Stomach (tissue), 9 donors: ENCODE measurements around the gene ACADSB. TPM values are rescaled to one million over a fixed set of nuclear protein-coding genes. Genes with fewer than 3 reads are reported as not detected.

Experiments
- DNase-seq, 2 donors: peaks; one replicate each; pipeline versions ENCODE4 v3.0.0 to v3.0.0-alpha.2; 2013 to 2019
- H3K27ac ChIP-seq, 5 donors: fragments of 200-600 bp in 4 of 5; sonication (generic) in 4 of 5; one replicate each; pipeline ENCODE4 v1.5.1; 2013 to 2019; ENCODE audit warnings: mild to moderate bottlenecking in 1 of 5, moderate library complexity in 1 of 5
- H3K27me3 ChIP-seq, 3 donors: fragments of 200-600 bp; sonication (generic); one replicate each; pipeline ENCODE4 v1.5.1; 2017 to 2019; ENCODE audit warnings: mixed run types in 1 of 3
- H3K36me3 ChIP-seq, 4 donors: fragments of 200-600 bp; sonication (generic); 1 replicate in 3 of 4; 2 replicates in 1 of 4; pipeline ENCODE4 v1.5.1; 2016 to 2019
- H3K4me1 ChIP-seq, 4 donors: fragments of 200-600 bp; sonication (generic); one replicate each; pipeline ENCODE4 v1.5.1; 2016 to 2019
- H3K4me3 ChIP-seq, 4 donors: fragments of 200-600 bp; sonication (generic) in 3 of 4; one replicate each; pipeline ENCODE4 v1.5.1; 2016 to 2019; ENCODE audit warnings: mild to moderate bottlenecking in 1 of 4
- H3K9me3 ChIP-seq, 4 donors: fragments of 200-600 bp; sonication (generic); one replicate each; pipeline ENCODE4 v1.5.1; 2016 to 2019
- EP300 ChIP-seq: sonication (generic); formaldehyde crosslinking; IDR thresholded peaks from one replicate; pipeline ENCODE4 v1.6.1; 2017; ENCODE audit warnings: antibody characterized with exemption
- POLR2A ChIP-seq, 4 donors: fragments of 450-650 bp; IDR thresholded peaks; one replicate each; pipeline ENCODE4 v1.6.1; 2016; ENCODE audit warnings: antibody characterized with exemption in 4 of 4, control low read depth in 2 of 4, mild to moderate bottlenecking in 1 of 4, moderate library complexity in 1 of 4
- POLR2AphosphoS5 ChIP-seq, 3 donors: sonication (generic); formaldehyde crosslinking; IDR thresholded peaks; one replicate each; pipeline ENCODE4 v1.6.1; 2016; ENCODE audit warnings: antibody characterized with exemption in 3 of 3
- WGBS, 5 donors: extraction: QIAGEN DNeasy Blood & Tissue Kit in 3 of 5; methylation state at CpG; one replicate each; pipeline versions ENCODE4 v1.1.5 to v1.1.7; 2013 to 2018; 5-methylcytosine and 5-hydroxymethylcytosine counted together
- intact Hi-C: fragments of 100-400 bp; cut with DNase I; formaldehyde crosslinking; loops from one replicate; pipeline ENCODE4 v1.15.1; 2023; ENCODE audit warnings: low total_unique reads
- polyA plus RNA-seq, 3 donors: library from polyadenylated mRNA; stranded (reverse); fragments of 200-250 nt; gene quantifications; one replicate each; pipeline ENCODE4 v1.2.3, GENCODE V29; 2013
- total RNA-seq, 5 donors: library from RNA; depleted of rRNA; stranded (reverse); fragments of >200 nt; gene quantifications; one replicate each; pipeline versions ENCODE4 v1.1.0 to v1.2.3, GENCODE V29; 2014 to 2016
- TF ChIP-seq, protein P1 (sequence below), 7 experiments: fragments of 450-650 bp in 4 of 7; fragments of 200-600 bp in 3 of 7; sonication (generic) in 3 of 7; IDR thresholded peaks; one replicate each; pipeline ENCODE4 v1.5.1; 2016 to 2019; ENCODE audit warnings: antibody characterized with exemption in 7 of 7, control low read depth in 2 of 7, mild to moderate bottlenecking in 1 of 7
- donor health status: healthy with polysubstance abuse.
- donor health status: Bipolar disorder and iron deficiency.
- donor health status: healthy.

Gene ACADSB
- total and polyA plus RNA-seq, 8 donors, result 3.8 to 19.1 (median 10.6) TPM

DNA sequence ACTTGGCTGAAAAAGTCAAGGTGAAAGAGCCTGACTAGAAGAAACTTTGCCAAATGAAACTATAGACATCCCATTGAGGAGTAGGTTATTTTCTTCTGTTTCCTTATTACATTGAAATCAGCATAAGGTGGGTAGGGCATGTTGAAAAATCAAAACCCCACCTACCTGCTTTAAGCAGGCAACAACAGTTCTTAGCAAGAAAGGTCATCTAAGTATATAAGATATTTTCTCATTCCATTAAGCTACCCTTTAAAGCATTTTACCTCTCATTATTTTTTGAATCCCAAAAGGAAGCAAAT, 30.8 kb downstream of the ACADSB start:
- Histone ChIP-seq H3K27ac (no peak overlapping the region), H3K27me3 (no peaks in the 10 kb centered on the region), H3K4me3 (no peak overlapping the region), H3K36me3 (peaks cover 6 to 65% (median 61%) of the 10 kb centered on the region in 4 donors), H3K9me3 (no peaks in the 10 kb centered on the region), H3K4me1 (no peaks in the 10 kb centered on the region)
- TF ChIP-seq EP300 (no peak), POLR2A (IDR thresholded peaks at IDR 0.05) (no peak), POLR2AphosphoS5 (IDR thresholded peaks at IDR 0.05) (no peak)
- TF ChIP-seq, protein P1, sequence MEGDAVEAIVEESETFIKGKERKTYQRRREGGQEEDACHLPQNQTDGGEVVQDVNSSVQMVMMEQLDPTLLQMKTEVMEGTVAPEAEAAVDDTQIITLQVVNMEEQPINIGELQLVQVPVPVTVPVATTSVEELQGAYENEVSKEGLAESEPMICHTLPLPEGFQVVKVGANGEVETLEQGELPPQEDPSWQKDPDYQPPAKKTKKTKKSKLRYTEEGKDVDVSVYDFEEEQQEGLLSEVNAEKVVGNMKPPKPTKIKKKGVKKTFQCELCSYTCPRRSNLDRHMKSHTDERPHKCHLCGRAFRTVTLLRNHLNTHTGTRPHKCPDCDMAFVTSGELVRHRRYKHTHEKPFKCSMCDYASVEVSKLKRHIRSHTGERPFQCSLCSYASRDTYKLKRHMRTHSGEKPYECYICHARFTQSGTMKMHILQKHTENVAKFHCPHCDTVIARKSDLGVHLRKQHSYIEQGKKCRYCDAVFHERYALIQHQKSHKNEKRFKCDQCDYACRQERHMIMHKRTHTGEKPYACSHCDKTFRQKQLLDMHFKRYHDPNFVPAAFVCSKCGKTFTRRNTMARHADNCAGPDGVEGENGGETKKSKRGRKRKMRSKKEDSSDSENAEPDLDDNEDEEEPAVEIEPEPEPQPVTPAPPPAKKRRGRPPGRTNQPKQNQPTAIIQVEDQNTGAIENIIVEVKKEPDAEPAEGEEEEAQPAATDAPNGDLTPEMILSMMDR (IDR thresholded peaks at IDR 0.05), result no peak
- intact Hi-C loops, result no loop called here
- DNase-seq, result no peak

DNA sequence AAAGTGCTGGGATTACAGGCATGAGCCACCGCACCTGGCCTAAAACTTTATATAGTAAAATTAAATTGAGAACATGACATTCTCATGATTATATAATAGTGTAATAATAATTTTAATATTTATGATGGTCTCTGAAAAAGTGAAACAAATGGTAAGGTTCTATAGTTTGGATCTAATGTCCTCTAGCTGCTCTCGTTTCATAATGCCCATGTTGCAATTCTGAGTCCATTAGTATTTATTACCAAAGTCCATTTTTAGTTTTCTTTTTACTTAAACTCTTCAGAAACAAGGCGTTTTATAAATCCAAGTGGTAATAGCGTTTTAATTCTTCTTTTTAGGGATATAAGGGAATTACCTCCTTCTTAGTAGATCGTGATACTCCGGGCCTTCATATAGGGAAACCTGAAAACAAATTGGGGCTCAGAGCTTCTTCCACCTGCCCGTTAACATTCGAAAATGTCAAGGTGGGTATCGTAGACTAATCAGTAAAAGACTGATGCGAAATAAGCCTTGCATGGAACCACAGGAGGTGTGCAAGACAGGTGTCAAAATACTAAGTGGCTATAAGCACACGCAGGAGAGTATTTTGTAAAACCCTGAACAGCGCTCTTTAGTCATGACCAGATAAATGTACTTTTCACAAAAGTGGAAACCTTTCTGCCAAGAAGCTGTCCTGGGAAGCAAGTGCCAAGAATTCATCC, 34.1 kb downstream of the ACADSB start:
- Histone ChIP-seq H3K27ac (no peak overlapping the region), H3K36me3 (peaks cover 8 to 60% (median 48%) of the 10 kb centered on the region in 4 donors), H3K4me1 (no peaks in the 10 kb centered on the region), H3K27me3 (no peaks in the 10 kb centered on the region), H3K9me3 (no peaks in the 10 kb centered on the region), H3K4me3 (no peak overlapping the region)
- no peak for DNase-seq
- intact Hi-C loops, result loop anchor here (10.0 kb wide), 1 partner anchor 522 kb away; no protein-coding TSS in a partner anchor
- TF ChIP-seq EP300 (no peak), POLR2A (IDR thresholded peaks at IDR 0.05) (no peak)
- TF ChIP-seq, protein P1 (IDR thresholded peaks at IDR 0.05), result no peak
- WGBS, 5 donors, result 86 to 90% (median 89%) methylated on average over 12 of the region's 12 CpGs

DNA sequence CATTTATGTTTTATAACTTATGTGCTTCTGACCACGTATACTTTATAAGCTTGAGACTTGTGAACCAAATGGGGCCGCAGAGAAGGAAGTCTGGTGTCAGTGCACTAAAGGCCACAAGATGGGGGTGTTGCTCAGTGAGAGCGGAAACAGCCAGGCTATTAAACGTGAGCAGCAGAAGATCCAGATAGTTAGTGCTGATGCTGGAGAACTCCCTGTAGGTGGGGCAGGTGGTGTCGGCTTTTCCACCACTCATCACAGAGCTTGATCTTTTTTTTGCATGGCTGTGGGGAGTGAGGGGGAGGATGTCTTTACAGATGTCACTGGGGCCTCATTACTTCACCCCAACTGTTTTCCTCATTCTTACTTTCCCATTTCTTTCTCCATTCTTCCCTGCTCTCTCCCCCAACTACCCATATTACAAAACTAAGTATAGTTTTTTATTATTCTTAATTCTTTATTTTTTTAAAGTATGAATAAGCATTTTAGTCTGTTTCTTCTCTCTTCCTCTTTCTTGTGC, 34.7 kb downstream of the ACADSB start:
- TF ChIP-seq POLR2A (IDR thresholded peaks at IDR 0.05) (no peak), POLR2AphosphoS5 (IDR thresholded peaks at IDR 0.05) (no peak), EP300 (no peak)
- TF ChIP-seq, protein P1 (IDR thresholded peaks at IDR 0.05), result peak in 5 of 7 experiments; percentile 26 to 53 (median 44)
- Histone ChIP-seq H3K27me3 (no peaks in the 10 kb centered on the region), H3K36me3 (peaks cover 13 to 60% (median 52%) of the 10 kb centered on the region in 4 donors), H3K4me3 (no peak overlapping the region), H3K27ac (no peak overlapping the region), H3K4me1 (no peaks in the 10 kb centered on the region), H3K9me3 (no peaks in the 10 kb centered on the region)
- intact Hi-C loops, result loop anchor here (10.0 kb wide), 1 partner anchor 521 kb away; no protein-coding TSS in a partner anchor
- 6 to 10% (median 9%) methylated on average over 5 of the region's 5 CpGs for WGBS, 5 donors
- DNase-seq, result peak; percentile 34 to 85

DNA sequence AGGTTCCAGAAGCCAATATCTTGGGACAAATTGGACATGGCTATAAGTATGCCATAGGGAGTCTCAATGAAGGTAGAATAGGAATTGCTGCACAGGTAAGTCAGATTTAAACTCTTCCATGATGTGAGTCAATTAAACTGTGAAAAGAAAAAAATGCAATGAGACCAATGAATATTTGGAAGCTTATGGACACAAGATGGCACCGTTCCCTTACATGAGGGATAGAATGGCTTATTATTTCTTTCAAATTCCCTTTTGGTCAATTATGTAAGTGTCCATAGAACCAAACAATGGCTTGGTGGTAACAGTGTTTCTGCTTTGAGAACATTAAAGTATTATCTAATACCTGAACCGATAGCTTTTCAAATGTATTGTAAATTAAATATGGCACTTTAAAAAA, 35.6 kb downstream of the ACADSB start:
- TF ChIP-seq, protein P1 (IDR thresholded peaks at IDR 0.05), result no peak
- TF ChIP-seq POLR2A (IDR thresholded peaks at IDR 0.05), result no peak
- TF ChIP-seq EP300, result no peak
- TF ChIP-seq POLR2AphosphoS5 (IDR thresholded peaks at IDR 0.05), result no peak
- H3K4me1 ChIP-seq, result no peaks in the 10 kb centered on the region
- intact Hi-C loops, result loop anchor here (10.0 kb wide), 1 partner anchor 520 kb away; no protein-coding TSS in a partner anchor
- H3K36me3 ChIP-seq, result peaks cover 13 to 60% (median 55%) of the 10 kb centered on the region in 4 donors
- 88 to 94% (median 90%) methylated on average over 2 of the region's 2 CpGs for WGBS, 5 donors
- no peak overlapping the region for H3K27ac ChIP-seq
- H3K4me3 ChIP-seq, result no peak overlapping the region
- H3K9me3 ChIP-seq, result no peaks in the 10 kb centered on the region
- peak in 1 of 2 donors; percentile 9 for DNase-seq
- no peaks in the 10 kb centered on the region for H3K27me3 ChIP-seq
